Ectodermal cell (in vitro differentiated cells): ENCODE results near the gene BET1L.
"Not testable (repeated sequence)": the region's sequence is repeated elsewhere in the genome, so short reads cannot be mapped to it uniquely, and the experiment has no call there.

Source experiments
- H3K27ac ChIP-seq: 2 replicates; pipeline ENCODE4 v1.7.0; 2013; ENCODE audit warnings: mild to moderate bottlenecking, low read depth, low read length; ENCODE audit not compliant: insufficient read depth, poor library complexity, severe bottlenecking
- H3K27me3 ChIP-seq: 2 replicates; pipeline ENCODE4 v1.7.0; 2013; ENCODE audit warnings: mild to moderate bottlenecking, low read length; ENCODE audit not compliant: insufficient read depth, control insufficient read depth, poor library complexity, severe bottlenecking
- H3K36me3 ChIP-seq: one replicate; pipeline ENCODE4 v1.7.0; 2013; ENCODE audit warnings: low read length; ENCODE audit not compliant: control insufficient read depth, insufficient read depth
- H3K4me1 ChIP-seq: one replicate; pipeline ENCODE4 v1.7.0; 2013; ENCODE audit warnings: low read length; ENCODE audit not compliant: control insufficient read depth, insufficient read depth
- H3K4me3 ChIP-seq: 2 replicates; pipeline ENCODE4 v1.7.0; 2013; ENCODE audit warnings: low read depth, low read length, control low read depth; ENCODE audit not compliant: insufficient read depth
- H3K9me3 ChIP-seq: 2 replicates; pipeline ENCODE4 v1.7.0; 2013; ENCODE audit warnings: mild to moderate bottlenecking, low read length, moderate library complexity; ENCODE audit not compliant: control insufficient read depth
- WGBS, 2 experiments: methylation state at CpG; one replicate each; pipeline ENCODE4 v1.1.7; 2013; ENCODE audit warnings: missing lambda C conversion rate in 2 of 2; 5-methylcytosine and 5-hydroxymethylcytosine counted together

The BET1L gene

GRCh38 chr11:230431-230830 lies 23.2 kb upstream of the BET1L start:
- Histone ChIP-seq H3K4me1 (no peaks in the 10 kb centered on the region), H3K27me3 (no peaks in the 10 kb centered on the region), H3K36me3 (no peaks in the 10 kb centered on the region), H3K4me3 (no peak overlapping the region), H3K9me3 (no peaks in the 10 kb centered on the region), H3K27ac (no peak overlapping the region)
- 95% methylated on average over 10 of the region's 10 CpGs for WGBS, 2 experiments

GRCh38 chr11:227824-228379 lies 20.7 kb upstream of the BET1L start:
- no peak overlapping the region for H3K4me3 ChIP-seq
- WGBS, 2 experiments = 91% methylated on average over 5 to 6 of the region's 6 CpGs
- H3K4me1 ChIP-seq = no peaks in the 10 kb centered on the region
- no peaks in the 10 kb centered on the region for H3K36me3 ChIP-seq
- no peaks in the 10 kb centered on the region for H3K27me3 ChIP-seq
- H3K27ac ChIP-seq = no peak overlapping the region
- H3K9me3 ChIP-seq = no peaks in the 10 kb centered on the region

- Histone ChIP-seq H3K36me3 (no peaks in the 10 kb centered on the region), H3K27me3 (no peaks in the 10 kb centered on the region), H3K27ac (no peak overlapping the region), H3K9me3 (no peaks in the 10 kb centered on the region), H3K4me3 (no peak overlapping the region), H3K4me1 (no peaks in the 10 kb centered on the region)
- WGBS, 2 experiments = 95 to 97% methylated on average over 10 of the region's 10 CpGs
These were observed 18.7 kb upstream of the BET1L start for GRCh38 chr11:225734-226453.

GRCh38 chr11:224424-224823 lies 17.2 kb upstream of the BET1L start:
- Histone ChIP-seq H3K27ac (no peak overlapping the region), H3K9me3 (no peaks in the 10 kb centered on the region), H3K36me3 (no peaks in the 10 kb centered on the region), H3K27me3 (no peaks in the 10 kb centered on the region), H3K4me1 (no peaks in the 10 kb centered on the region), H3K4me3 (no peak overlapping the region)
- WGBS, 2 experiments = 96% methylated on average over 7 of the region's 7 CpGs

- no peak overlapping the region for H3K27ac ChIP-seq
- no peak overlapping the region for H3K4me3 ChIP-seq
- no peaks in the 10 kb centered on the region for H3K27me3 ChIP-seq
- H3K4me1 ChIP-seq = no peaks in the 10 kb centered on the region
- 92 to 93% methylated on average over 9 of the region's 9 CpGs for WGBS, 2 experiments
- no peaks in the 10 kb centered on the region for H3K36me3 ChIP-seq
- H3K9me3 ChIP-seq = no peaks in the 10 kb centered on the region
These were observed 16.7 kb upstream of the BET1L start for GRCh38 chr11:223884-224283.

GRCh38 chr11:223026-223789 lies 16.0 kb upstream of the BET1L start:
- no peaks in the 10 kb centered on the region for H3K27me3 ChIP-seq
- H3K9me3 ChIP-seq = no peaks in the 10 kb centered on the region
- no peak overlapping the region for H3K4me3 ChIP-seq
- no peaks in the 10 kb centered on the region for H3K4me1 ChIP-seq
- WGBS, 2 experiments = 88 to 90% methylated on average over 16 of the region's 16 CpGs
- H3K36me3 ChIP-seq = no peaks in the 10 kb centered on the region
- H3K27ac ChIP-seq = no peak overlapping the region

- no peaks in the 10 kb centered on the region for H3K4me1 ChIP-seq
- H3K36me3 ChIP-seq = no peaks in the 10 kb centered on the region
- H3K27me3 ChIP-seq = no peaks in the 10 kb centered on the region
- WGBS, 2 experiments = 93% methylated on average over 14 of the region's 14 CpGs
- H3K9me3 ChIP-seq = no peaks in the 10 kb centered on the region
- H3K27ac ChIP-seq = no peak overlapping the region
- no peak overlapping the region for H3K4me3 ChIP-seq
These were observed 15.0 kb upstream of the BET1L start for GRCh38 chr11:221998-222789.

- no peaks in the 10 kb centered on the region for H3K36me3 ChIP-seq
- no peaks in the 10 kb centered on the region for H3K9me3 ChIP-seq
- H3K4me3 ChIP-seq = no peak overlapping the region
- WGBS, 2 experiments = 92 to 94% methylated on average over 7 of the region's 7 CpGs
- H3K27me3 ChIP-seq = no peaks in the 10 kb centered on the region
- H3K4me1 ChIP-seq = no peaks in the 10 kb centered on the region
- H3K27ac ChIP-seq = no peak overlapping the region
These were observed 14.3 kb upstream of the BET1L start for GRCh38 chr11:221539-221938.

GRCh38 chr11:220641-221215 lies 13.5 kb upstream of the BET1L start:
- 84 to 92% methylated on average over 1 of the region's 3 CpGs for WGBS, 2 experiments

More at GRCh38 chr11:220641-221215, 13.5 kb upstream of the BET1L start:
- not testable (repeated sequence) for H3K27ac ChIP-seq, H3K9me3 ChIP-seq, H3K27me3 ChIP-seq, H3K4me3 ChIP-seq, H3K36me3 ChIP-seq, H3K4me1 ChIP-seq
